Measurements from ENCODE around the gene MYOF. TPM values are rescaled to one million over a fixed set of nuclear protein-coding genes. Genes with fewer than 3 reads are reported as not detected.

The MYOF gene
- polyA plus RNA-seq, 1 of the 3 experiments (the other 2 are of a cell fraction), result 103 TPM

DNA sequence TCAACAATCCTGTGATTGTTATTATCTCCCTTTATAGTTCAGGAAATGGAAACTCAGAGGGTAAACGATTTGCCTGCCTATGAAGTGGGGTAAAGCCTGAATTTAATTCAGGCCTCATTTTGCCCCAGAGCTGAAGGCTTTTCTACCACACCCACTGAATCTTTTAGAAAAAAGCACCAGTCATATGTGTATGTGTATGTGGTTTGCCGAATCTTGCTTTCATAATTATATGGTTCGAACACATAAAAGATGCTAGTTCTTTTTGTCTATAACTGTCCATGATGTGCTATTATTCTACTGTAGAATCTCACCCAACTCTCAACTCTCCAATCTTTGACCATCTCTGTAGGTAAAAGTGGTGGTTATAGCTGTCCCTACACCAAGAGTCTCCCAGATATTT, 83.6 kb downstream of the MYOF start:
- 85% methylated on average over 3 of the region's 3 CpGs for WGBS (ENCODE audit: low lambda C conversion rate)
- H3K36me3 ChIP-seq (replicated peaks in 1 of 2; ENCODE audit: control insufficient read depth in 1 of 2, insufficient read depth in 2 of 2, low read length in 1 of 2), result peaks cover 38 to 82% of the 10 kb centered on the region in 2 experiments
- no peak overlapping the region for H3K9ac ChIP-seq
- no peak overlapping the region for H3K4me2 ChIP-seq
- ChIA-PET CTCF (no interaction called here), POLR2A (no interaction called here)
- no peaks in the 10 kb centered on the region for H3F3A ChIP-seq (replicated peaks; ENCODE audit: insufficient read depth)
- no peaks in the 10 kb centered on the region for H3K9me2 ChIP-seq
- H3K27ac ChIP-seq (ENCODE audit: low read depth in 2 of 2, low read length in 1 of 2), result no peak overlapping the region
- no peaks in the 10 kb centered on the region; the same call in 1 of the 2 replicates for H3K79me2 ChIP-seq (ENCODE audit: insufficient read depth)
- peaks cover 0 to 4% of the 10 kb centered on the region in 2 experiments; a peak in 1 of 4 replicates for H3K4me1 ChIP-seq (ENCODE audit: control insufficient read depth in 1 of 2, insufficient read depth in 2 of 2, low read depth in 1 of 2, low read length in 1 of 2)
- no peak for DNase-seq
- H3K27me3 ChIP-seq (ENCODE audit: insufficient read depth), result no peaks in the 10 kb centered on the region
- H2AFZ ChIP-seq (ENCODE audit: low read depth), result no peak overlapping the region
- no peaks in the 10 kb centered on the region for H3K9me3 ChIP-seq
- TF ChIP-seq, protein P1, sequence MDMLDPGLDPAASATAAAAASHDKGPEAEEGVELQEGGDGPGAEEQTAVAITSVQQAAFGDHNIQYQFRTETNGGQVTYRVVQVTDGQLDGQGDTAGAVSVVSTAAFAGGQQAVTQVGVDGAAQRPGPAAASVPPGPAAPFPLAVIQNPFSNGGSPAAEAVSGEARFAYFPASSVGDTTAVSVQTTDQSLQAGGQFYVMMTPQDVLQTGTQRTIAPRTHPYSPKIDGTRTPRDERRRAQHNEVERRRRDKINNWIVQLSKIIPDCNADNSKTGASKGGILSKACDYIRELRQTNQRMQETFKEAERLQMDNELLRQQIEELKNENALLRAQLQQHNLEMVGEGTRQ (IDR thresholded peaks at IDR 0.05; ENCODE audit: borderline replicate concordance, low read depth, low read length), result no peak
- TF ChIP-seq, protein P2, sequence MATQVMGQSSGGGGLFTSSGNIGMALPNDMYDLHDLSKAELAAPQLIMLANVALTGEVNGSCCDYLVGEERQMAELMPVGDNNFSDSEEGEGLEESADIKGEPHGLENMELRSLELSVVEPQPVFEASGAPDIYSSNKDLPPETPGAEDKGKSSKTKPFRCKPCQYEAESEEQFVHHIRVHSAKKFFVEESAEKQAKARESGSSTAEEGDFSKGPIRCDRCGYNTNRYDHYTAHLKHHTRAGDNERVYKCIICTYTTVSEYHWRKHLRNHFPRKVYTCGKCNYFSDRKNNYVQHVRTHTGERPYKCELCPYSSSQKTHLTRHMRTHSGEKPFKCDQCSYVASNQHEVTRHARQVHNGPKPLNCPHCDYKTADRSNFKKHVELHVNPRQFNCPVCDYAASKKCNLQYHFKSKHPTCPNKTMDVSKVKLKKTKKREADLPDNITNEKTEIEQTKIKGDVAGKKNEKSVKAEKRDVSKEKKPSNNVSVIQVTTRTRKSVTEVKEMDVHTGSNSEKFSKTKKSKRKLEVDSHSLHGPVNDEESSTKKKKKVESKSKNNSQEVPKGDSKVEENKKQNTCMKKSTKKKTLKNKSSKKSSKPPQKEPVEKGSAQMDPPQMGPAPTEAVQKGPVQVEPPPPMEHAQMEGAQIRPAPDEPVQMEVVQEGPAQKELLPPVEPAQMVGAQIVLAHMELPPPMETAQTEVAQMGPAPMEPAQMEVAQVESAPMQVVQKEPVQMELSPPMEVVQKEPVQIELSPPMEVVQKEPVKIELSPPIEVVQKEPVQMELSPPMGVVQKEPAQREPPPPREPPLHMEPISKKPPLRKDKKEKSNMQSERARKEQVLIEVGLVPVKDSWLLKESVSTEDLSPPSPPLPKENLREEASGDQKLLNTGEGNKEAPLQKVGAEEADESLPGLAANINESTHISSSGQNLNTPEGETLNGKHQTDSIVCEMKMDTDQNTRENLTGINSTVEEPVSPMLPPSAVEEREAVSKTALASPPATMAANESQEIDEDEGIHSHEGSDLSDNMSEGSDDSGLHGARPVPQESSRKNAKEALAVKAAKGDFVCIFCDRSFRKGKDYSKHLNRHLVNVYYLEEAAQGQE (IDR thresholded peaks at IDR 0.05; ENCODE audit: low read depth, low read length), result no peak
- TF ChIP-seq JUND (IDR thresholded peaks at IDR 0.05) (no peak), TAF1 (IDR thresholded peaks at IDR 0.05; ENCODE audit: borderline replicate concordance, low read depth, low read length) (no peak), TEAD4 (IDR thresholded peaks at IDR 0.05; ENCODE audit: borderline replicate concordance, insufficient read depth) (no peak), RXRA (IDR thresholded peaks at IDR 0.05; ENCODE audit: borderline replicate concordance, low read depth) (no peak), MEF2A (IDR thresholded peaks at IDR 0.05; ENCODE audit: borderline replicate concordance, low read depth) (no peak), NRF1 (IDR thresholded peaks at IDR 0.05; ENCODE audit: low read depth, low read length) (no peak), YY1 (IDR thresholded peaks at IDR 0.05; ENCODE audit: low read depth) (no peak), POLR2AphosphoS5 (IDR thresholded peaks at IDR 0.05; ENCODE audit: low read depth, low read length) (no peak), SMC3 (IDR thresholded peaks at IDR 0.05; ENCODE audit: low read depth, low read length) (no peak), RAD21 (IDR thresholded peaks at IDR 0.05; ENCODE audit: low read length) (no peak), FOSL2 (IDR thresholded peaks at IDR 0.05; ENCODE audit: borderline replicate concordance, low read depth) (no peak), GATA2 (CRISPR knock-in tag; IDR thresholded peaks at IDR 0.05) (no peak), FOXM1 (IDR thresholded peaks at IDR 0.05; ENCODE audit: low read depth) (no peak), EZH2phosphoT487 (IDR thresholded peaks at IDR 0.05; ENCODE audit: borderline replicate concordance, low read depth) (no peak), FOXJ3 (CRISPR knock-in tag; IDR thresholded peaks at IDR 0.05) (no peak)
- TF ChIP-seq, protein P3, sequence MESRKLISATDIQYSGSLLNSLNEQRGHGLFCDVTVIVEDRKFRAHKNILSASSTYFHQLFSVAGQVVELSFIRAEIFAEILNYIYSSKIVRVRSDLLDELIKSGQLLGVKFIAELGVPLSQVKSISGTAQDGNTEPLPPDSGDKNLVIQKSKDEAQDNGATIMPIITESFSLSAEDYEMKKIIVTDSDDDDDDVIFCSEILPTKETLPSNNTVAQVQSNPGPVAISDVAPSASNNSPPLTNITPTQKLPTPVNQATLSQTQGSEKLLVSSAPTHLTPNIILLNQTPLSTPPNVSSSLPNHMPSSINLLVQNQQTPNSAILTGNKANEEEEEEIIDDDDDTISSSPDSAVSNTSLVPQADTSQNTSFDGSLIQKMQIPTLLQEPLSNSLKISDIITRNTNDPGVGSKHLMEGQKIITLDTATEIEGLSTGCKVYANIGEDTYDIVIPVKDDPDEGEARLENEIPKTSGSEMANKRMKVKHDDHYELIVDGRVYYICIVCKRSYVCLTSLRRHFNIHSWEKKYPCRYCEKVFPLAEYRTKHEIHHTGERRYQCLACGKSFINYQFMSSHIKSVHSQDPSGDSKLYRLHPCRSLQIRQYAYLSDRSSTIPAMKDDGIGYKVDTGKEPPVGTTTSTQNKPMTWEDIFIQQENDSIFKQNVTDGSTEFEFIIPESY (IDR thresholded peaks at IDR 0.05; ENCODE audit: borderline replicate concordance, low read depth), result no peak
- TF ChIP-seq, protein P4, sequence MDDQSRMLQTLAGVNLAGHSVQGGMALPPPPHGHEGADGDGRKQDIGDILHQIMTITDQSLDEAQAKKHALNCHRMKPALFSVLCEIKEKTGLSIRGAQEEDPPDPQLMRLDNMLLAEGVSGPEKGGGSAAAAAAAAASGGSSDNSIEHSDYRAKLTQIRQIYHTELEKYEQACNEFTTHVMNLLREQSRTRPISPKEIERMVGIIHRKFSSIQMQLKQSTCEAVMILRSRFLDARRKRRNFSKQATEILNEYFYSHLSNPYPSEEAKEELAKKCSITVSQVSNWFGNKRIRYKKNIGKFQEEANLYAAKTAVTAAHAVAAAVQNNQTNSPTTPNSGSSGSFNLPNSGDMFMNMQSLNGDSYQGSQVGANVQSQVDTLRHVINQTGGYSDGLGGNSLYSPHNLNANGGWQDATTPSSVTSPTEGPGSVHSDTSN (IDR thresholded peaks at IDR 0.05), result no peak
- H3K4me3 ChIP-seq (ENCODE audit: low read depth in 2 of 2, low read length in 1 of 2), result no peak overlapping the region
- H4K20me1 ChIP-seq (ENCODE audit: insufficient read depth), result no peaks in the 10 kb centered on the region

All from SK-N-SH (cell line).